ENCODE data around the gene GIGYF2. TPM values are rescaled to one million over a fixed set of nuclear protein-coding genes. Genes with fewer than 3 reads are reported as not detected.
"Not testable (repeated sequence)": the region's sequence is repeated elsewhere in the genome, so short reads cannot be mapped to it uniquely, and the experiment has no call there.

Gene GIGYF2
- polyA plus RNA-seq, 1 donor from 2014 or later, result 52.6 TPM

- H3K4me3 ChIP-seq (ENCODE audit: low read length), result no peak overlapping the region
- no peak overlapping the region for H3K9ac ChIP-seq (ENCODE audit: low read length)
- no peak overlapping the region for H2AFZ ChIP-seq (ENCODE audit: low read depth, low read length)
- H3K27ac ChIP-seq (ENCODE audit: low read length), result no peak overlapping the region
- H3F3A ChIP-seq (ENCODE audit: insufficient read depth, low read length, poor library complexity, severe bottlenecking), result no peaks in the 10 kb centered on the region
- TF ChIP-seq EZH2 (IDR thresholded peaks at IDR 0.05; ENCODE audit: borderline replicate concordance, insufficient read depth, low read length, poor library complexity, severe bottlenecking), result no peak
- TF ChIP-seq CTCF (IDR thresholded peaks at IDR 0.05; ENCODE audit: poor library complexity, severe bottlenecking), result no peak
- no peak for TF ChIP-seq REST (IDR thresholded peaks at IDR 0.05; ENCODE audit: borderline replicate concordance)
- no peak for TF ChIP-seq EP300 (conservative IDR thresholded peaks at IDR 0.05; ENCODE audit: poor library complexity, severe bottlenecking)
- no peak for TF ChIP-seq SMC3 (conservative IDR thresholded peaks at IDR 0.05; ENCODE audit: poor library complexity)
- no peak for TF ChIP-seq MXI1 (conservative IDR thresholded peaks at IDR 0.05; ENCODE audit: poor library complexity, severe bottlenecking)
- TF ChIP-seq POLR2AphosphoS5 (IDR thresholded peaks at IDR 0.05), result no peak
- TF ChIP-seq TAF1 (IDR thresholded peaks at IDR 0.05; ENCODE audit: low read depth), result no peak
- TF ChIP-seq RAD21 (conservative IDR thresholded peaks at IDR 0.05), result no peak
- no peaks in the 10 kb centered on the region for H3K9me3 ChIP-seq (ENCODE audit: low read length)
- no peak overlapping the region for H3K4me2 ChIP-seq (ENCODE audit: low read length)
- H3K9me2 ChIP-seq (ENCODE audit: insufficient read depth, low read length), result no peaks in the 10 kb centered on the region
- no peaks in the 10 kb centered on the region for H3K36me3 ChIP-seq (ENCODE audit: insufficient read depth, low read length)
- no peaks in the 10 kb centered on the region for H3K27me3 ChIP-seq (ENCODE audit: insufficient read depth, low read depth, low read length)
- no peaks in the 10 kb centered on the region for H4K20me1 ChIP-seq (ENCODE audit: insufficient read depth)
- H3K79me2 ChIP-seq (replicated peaks; ENCODE audit: insufficient read depth, low read length), result no peaks in the 10 kb centered on the region
These were observed 15.6 kb upstream of the GIGYF2 start for GRCh38 chr2:232681527-232681926.

GRCh38 chr2:232683368-232683767, 13.8 kb upstream of the GIGYF2 start:
- no peak overlapping the region for H3K4me2 ChIP-seq (ENCODE audit: low read length)
- no peak overlapping the region for H2AFZ ChIP-seq (ENCODE audit: low read depth, low read length)
- H4K20me1 ChIP-seq (ENCODE audit: insufficient read depth), result no peaks in the 10 kb centered on the region
- no peak overlapping the region for H3K4me3 ChIP-seq (ENCODE audit: low read length)
- no peaks in the 10 kb centered on the region for H3K27me3 ChIP-seq (ENCODE audit: insufficient read depth, low read depth, low read length)
- H3K9me2 ChIP-seq (ENCODE audit: insufficient read depth, low read length), result no peaks in the 10 kb centered on the region
- H3K27ac ChIP-seq (ENCODE audit: low read length), result no peak overlapping the region
- H3K36me3 ChIP-seq (ENCODE audit: insufficient read depth, low read length), result no peaks in the 10 kb centered on the region
- no peaks in the 10 kb centered on the region for H3K79me2 ChIP-seq (replicated peaks; ENCODE audit: insufficient read depth, low read length)
- no peaks in the 10 kb centered on the region for H3K9me3 ChIP-seq (ENCODE audit: low read length)
- no peak overlapping the region for H3K9ac ChIP-seq (ENCODE audit: low read length)
- H3F3A ChIP-seq (ENCODE audit: insufficient read depth, low read length, poor library complexity, severe bottlenecking), result no peaks in the 10 kb centered on the region
- TF ChIP-seq EZH2 (IDR thresholded peaks at IDR 0.05; ENCODE audit: borderline replicate concordance, insufficient read depth, low read length, poor library complexity, severe bottlenecking), result no peak
- TF ChIP-seq REST (IDR thresholded peaks at IDR 0.05; ENCODE audit: borderline replicate concordance), result no peak
- TF ChIP-seq SMC3 (conservative IDR thresholded peaks at IDR 0.05; ENCODE audit: poor library complexity), result no peak
- no peak for TF ChIP-seq POLR2AphosphoS5 (IDR thresholded peaks at IDR 0.05)
- TF ChIP-seq RAD21 (conservative IDR thresholded peaks at IDR 0.05), result no peak
- TF ChIP-seq EP300 (conservative IDR thresholded peaks at IDR 0.05; ENCODE audit: poor library complexity, severe bottlenecking), result no peak
- no peak for TF ChIP-seq TAF1 (IDR thresholded peaks at IDR 0.05; ENCODE audit: low read depth)
- TF ChIP-seq MXI1 (conservative IDR thresholded peaks at IDR 0.05; ENCODE audit: poor library complexity, severe bottlenecking), result no peak
- TF ChIP-seq CTCF (IDR thresholded peaks at IDR 0.05; ENCODE audit: poor library complexity, severe bottlenecking), result no peak

- H3K27me3 ChIP-seq (ENCODE audit: insufficient read depth, low read depth, low read length); H3K36me3 ChIP-seq (ENCODE audit: insufficient read depth, low read length); H3K27ac ChIP-seq (ENCODE audit: low read length); H3F3A ChIP-seq (ENCODE audit: insufficient read depth, low read length, poor library complexity, severe bottlenecking); H3K9me2 ChIP-seq (ENCODE audit: insufficient read depth, low read length); H4K20me1 ChIP-seq (ENCODE audit: insufficient read depth); H3K4me2 ChIP-seq (ENCODE audit: low read length); H3K9ac ChIP-seq (ENCODE audit: low read length); H3K9me3 ChIP-seq (ENCODE audit: low read length); H3K79me2 ChIP-seq (replicated peaks; ENCODE audit: insufficient read depth, low read length); H3K4me3 ChIP-seq (ENCODE audit: low read length); H2AFZ ChIP-seq (ENCODE audit: low read depth, low read length): not testable (repeated sequence)
These were observed 11.7 kb upstream of the GIGYF2 start for GRCh38 chr2:232685391-232685790.

Measured in neural cell (in vitro differentiated cells).